SK-N-SH (cell line): Measurements from ENCODE around the gene NOC2L. TPM values are rescaled to one million over a fixed set of nuclear protein-coding genes. Genes with fewer than 3 reads are reported as not detected.

Experiments
- CTCF ChIA-PET: fragments of 300-600, 350-600 bp; formaldehyde crosslinking; extraction: SDS; loops from one replicate; lab custom pipeline; 2021; lab: Yijun Ruan, JAX
- POLR2A ChIA-PET: fragments of 350-600 bp; sonication (Branson Sonifier 250); formaldehyde crosslinking; extraction: SDS; loops from one replicate; lab custom pipeline; 2020; ENCODE audit warnings: antibody characterized with exemption, inconsistent platforms; lab: Yijun Ruan, JAX
- DNase-seq: peaks from one replicate; pipeline ENCODE4 v3.0.0; 2012
- H2AFZ ChIP-seq: fragments of 200-600 bp; sonication (generic); 2 replicates; pipeline ENCODE4 v1.8.1; 2016; ENCODE audit warnings: antibody characterized with exemption, mild to moderate bottlenecking, low read depth
- H3F3A ChIP-seq: fragments of 200-600 bp; sonication (generic); replicated peaks from 2 replicates; pipeline ENCODE3; 2016; ENCODE audit warnings: antibody characterized with exemption, mild to moderate bottlenecking; ENCODE audit not compliant: insufficient read depth
- H3K27ac ChIP-seq, 2 experiments: fragments of 200-500 bp in 1 of 2; fragments of 200-600 bp in 1 of 2; sonication (Bioruptor generic) in 1 of 2; sonication (generic), shearing (Covaris generic) in 1 of 2; 2 replicates each; pipeline versions ENCODE4 v1.5.1 to v1.6.1; 2014 to 2016; ENCODE audit warnings: low read depth in 2 of 2, inconsistent platforms in 1 of 2, low read length in 1 of 2, mild to moderate bottlenecking in 1 of 2, mixed read lengths in 1 of 2
- H3K27me3 ChIP-seq: fragments of 200-600 bp; sonication (generic), shearing (Covaris generic); 2 replicates; pipeline ENCODE4 v1.6.1; 2016; ENCODE audit warnings: mixed run types; ENCODE audit not compliant: insufficient read depth
- H3K36me3 ChIP-seq, 2 experiments: fragments of 200-500 bp in 1 of 2; fragments of 200-600 bp in 1 of 2; sonication (Bioruptor generic) in 1 of 2; sonication (generic) in 1 of 2; replicated peaks in 1 of 2; 2 replicates each; pipeline versions ENCODE3 to v1.5.1; 2014 to 2016; ENCODE audit warnings: low read length in 1 of 2, mild to moderate bottlenecking in 1 of 2; ENCODE audit not compliant: insufficient read depth in 2 of 2, control insufficient read depth in 1 of 2
- H3K4me1 ChIP-seq, 2 experiments: fragments of 200-500 bp in 1 of 2; fragments of 200-600 bp in 1 of 2; sonication (Bioruptor generic) in 1 of 2; sonication (generic), shearing (Covaris generic) in 1 of 2; 2 replicates each; pipeline versions ENCODE4 v1.5.1 to v1.6.1; 2014 to 2016; ENCODE audit warnings: low read depth in 1 of 2, low read length in 1 of 2, mixed run types in 1 of 2; ENCODE audit not compliant: insufficient read depth in 2 of 2, control insufficient read depth in 1 of 2
- H3K4me2 ChIP-seq: fragments of 200-600 bp; sonication (generic), shearing (Covaris generic); 2 replicates; pipeline ENCODE4 v1.6.1; 2017; ENCODE audit warnings: mixed run types
- H3K4me3 ChIP-seq, 2 experiments: fragments of 200-500 bp in 1 of 2; fragments of 200-600 bp in 1 of 2; sonication (Bioruptor generic) in 1 of 2; sonication (generic), shearing (Covaris generic) in 1 of 2; 2 replicates each; pipeline versions ENCODE4 v1.5.1 to v1.8.1; 2014 to 2016; ENCODE audit warnings: low read depth in 2 of 2, inconsistent platforms in 1 of 2, low read length in 1 of 2, mild to moderate bottlenecking in 1 of 2, mixed read lengths in 1 of 2, moderate library complexity in 1 of 2
- H3K79me2 ChIP-seq: fragments of 200-600 bp; sonication (generic); 2 replicates; pipeline ENCODE4 v1.8.1; 2017; ENCODE audit warnings: mild to moderate bottlenecking; ENCODE audit not compliant: insufficient read depth
- H3K9ac ChIP-seq: fragments of 200-600 bp; sonication (generic); 2 replicates; pipeline ENCODE4 v1.6.1; 2017; ENCODE audit warnings: mixed run types
- H3K9me2 ChIP-seq: fragments of 200-600 bp; sonication (generic); 2 replicates; pipeline ENCODE4 v1.6.1; 2017; ENCODE audit warnings: mixed run types
- H3K9me3 ChIP-seq: fragments of 200-600 bp; sonication (generic); 2 replicates; pipeline ENCODE4 v1.6.1; 2017; ENCODE audit warnings: mixed run types, mild to moderate bottlenecking, moderate library complexity
- H4K20me1 ChIP-seq: fragments of 200-600 bp; sonication (generic); 2 replicates; pipeline ENCODE4 v1.6.1; 2017; ENCODE audit warnings: mild to moderate bottlenecking, mixed run types; ENCODE audit not compliant: insufficient read depth
- EP300 ChIP-seq, 2 experiments: IDR thresholded peaks; 2 replicates each; pipeline versions ENCODE4 v1.4.0 to v1.6.1; 2012; ENCODE audit warnings: borderline replicate concordance in 1 of 2, low read depth in 1 of 2, low read length in 1 of 2
- FOSL2 ChIP-seq: IDR thresholded peaks from 2 replicates; pipeline ENCODE4 v1.4.0; 2012; ENCODE audit warnings: low read depth, mild to moderate bottlenecking, moderate library complexity, borderline replicate concordance
- PBX3 ChIP-seq: IDR thresholded peaks from 2 replicates; pipeline ENCODE4; 2012
- REST ChIP-seq: IDR thresholded peaks from 2 replicates; pipeline ENCODE4 v1.6.1; 2012; ENCODE audit warnings: mild to moderate bottlenecking, low read depth, low read length, moderate library complexity
- SIN3A ChIP-seq: IDR thresholded peaks from 2 replicates; pipeline ENCODE4 v1.6.1; 2012; ENCODE audit warnings: low read depth, mild to moderate bottlenecking, low read length, moderate library complexity, borderline replicate concordance
- USF1 ChIP-seq: IDR thresholded peaks from 2 replicates; pipeline ENCODE4 v1.4.0; 2012; ENCODE audit warnings: low read depth, borderline replicate concordance
- YY1 ChIP-seq: IDR thresholded peaks from 2 replicates; pipeline ENCODE4 v1.4.0; 2012; ENCODE audit warnings: low read depth, mild to moderate bottlenecking
- ZBTB33 ChIP-seq: IDR thresholded peaks from 2 replicates; pipeline ENCODE4 v1.4.0; 2012; ENCODE audit warnings: low read depth, borderline replicate concordance
- WGBS: methylation state at CpG from one replicate; pipeline ENCODE4 v1.1.6; 2017; ENCODE audit warnings: low lambda C conversion rate; 5-methylcytosine and 5-hydroxymethylcytosine counted together
- polyA plus RNA-seq, 3 experiments: library from polyadenylated mRNA; depleted of rRNA; stranded (reverse); fragments of >200 nt; gene quantifications; 2 replicates each; pipeline ENCODE4 v1.2.3, GENCODE V29; 2012

The NOC2L gene
- polyA plus RNA-seq, 1 of the 3 experiments (the other 2 are of a cell fraction) = 124 TPM

GRCh38 chr1:964691-965525 is 5.9 kb upstream of the NOC2L start:
- CTCF ChIA-PET = interaction anchor here (1.0 to 2.3 kb wide), 2 partner anchors 11 to 20 kb away, joined by 3 to 8 read pairs; no protein-coding TSS in a partner anchor
- no peak for DNase-seq
- H3K79me2 ChIP-seq = no peaks in the 10 kb centered on the region
- POLR2A ChIA-PET = no interaction called here
- no peak overlapping the region for H3K9ac ChIP-seq
- H4K20me1 ChIP-seq = no peaks in the 10 kb centered on the region
- no peaks in the 10 kb centered on the region for H3K9me2 ChIP-seq
- H3K27ac ChIP-seq = no peak overlapping the region
- TF ChIP-seq SIN3A = no peak
- TF ChIP-seq FOSL2 = no peak
- TF ChIP-seq, all 33 proteins: peak for 0
- H3K36me3 ChIP-seq = peaks cover 0 to 14% of the 10 kb centered on the region in 2 experiments
- H3K27me3 ChIP-seq = no peaks in the 10 kb centered on the region
- no peak overlapping the region for H2AFZ ChIP-seq
- H3K4me3 ChIP-seq = no peak overlapping the region
- H3K9me3 ChIP-seq = no peaks in the 10 kb centered on the region
- H3K4me2 ChIP-seq = no peak overlapping the region
- H3K4me1 ChIP-seq = peaks cover 0 to 7% of the 10 kb centered on the region in 2 experiments; a peak in 1 of 4 replicates
- 97% methylated on average over 32 of the region's 51 CpGs for WGBS
- H3F3A ChIP-seq = no peaks in the 10 kb centered on the region

- ChIA-PET POLR2A (no interaction called here), CTCF (interaction anchor here (1.2 to 2.3 kb wide), 3 partner anchors 12 to 59 kb away, joined by 3 to 8 read pairs (median 3); no protein-coding TSS in a partner anchor)
- no peaks in the 10 kb centered on the region for H3K27me3 ChIP-seq
- H3K9me3 ChIP-seq = no peaks in the 10 kb centered on the region
- peaks cover 0 to 7% of the 10 kb centered on the region in 2 experiments; a peak in 1 of 4 replicates for H3K4me1 ChIP-seq
- no peak overlapping the region for H3K4me2 ChIP-seq
- no peaks in the 10 kb centered on the region for H3F3A ChIP-seq
- DNase-seq = no peak
- H3K9me2 ChIP-seq = no peaks in the 10 kb centered on the region
- H3K9ac ChIP-seq = no peak overlapping the region
- H3K79me2 ChIP-seq = peaks cover 1% of the 10 kb centered on the region
- peaks cover 0 to 14% of the 10 kb centered on the region in 2 experiments for H3K36me3 ChIP-seq
- no peak overlapping the region for H2AFZ ChIP-seq
- H4K20me1 ChIP-seq = no peaks in the 10 kb centered on the region
- TF ChIP-seq ZBTB33 = no peak
- TF ChIP-seq EP300 (IDR thresholded peaks at IDR 0.05; ENCODE audit: borderline replicate concordance in 1 of 2, low read depth in 1 of 2, low read length in 1 of 2) = no peak
- H3K27ac ChIP-seq = no peak overlapping the region
- H3K4me3 ChIP-seq = no peak overlapping the region
- WGBS = 96% methylated on average over 41 of the region's 47 CpGs
These were observed 4.9 kb upstream of the NOC2L start for GRCh38 chr1:963746-964525.

GRCh38 chr1:963301-963651 is 4.2 kb upstream of the NOC2L start:
- Histone ChIP-seq H3K4me2 (no peak overlapping the region), H3K4me1 (peaks cover 0 to 7% of the 10 kb centered on the region in 2 experiments; a peak in 1 of 4 replicates), H3K9ac (no peak overlapping the region), H3K27me3 (no peaks in the 10 kb centered on the region), H3K36me3 (peaks cover 0 to 14% of the 10 kb centered on the region in 2 experiments), H3K79me2 (peaks cover 8% of the 10 kb centered on the region), H3F3A (no peaks in the 10 kb centered on the region), H3K9me2 (no peaks in the 10 kb centered on the region), H2AFZ (no peak overlapping the region), H3K27ac (no peak overlapping the region), H3K4me3 (no peak overlapping the region), H3K9me3 (no peaks in the 10 kb centered on the region), H4K20me1 (no peaks in the 10 kb centered on the region)
- POLR2A ChIA-PET = no interaction called here
- TF ChIP-seq YY1 (no peak), USF1 (no peak), PBX3 (no peak), REST (no peak)
- CTCF ChIA-PET = interaction anchor here (1.2 to 2.3 kb wide), 3 partner anchors 13 to 58 kb away, joined by 3 to 8 read pairs (median 3); no protein-coding TSS in a partner anchor
- no peak for DNase-seq
- no CpG with 5 or more reads among the region's 16 CpGs for WGBS
